ENCODE results near the gene QKI. TPM values are rescaled to one million over a fixed set of nuclear protein-coding genes. Genes with fewer than 3 reads are reported as not detected.
A peak's percentile ranks its signal among the peaks of the same experiment; 100 is the strongest.

QKI gene
- total RNA-seq, 1 experiment from 2014 or later = 176 TPM

GRCh38 chr6:163444077-163444476, 29.6 kb downstream of the QKI start:
- H2BK15ac ChIP-seq (ENCODE audit: low read depth, low read length) = no peak overlapping the region
- H3T11ph ChIP-seq (ENCODE audit: low read length) = no peak overlapping the region
- no peaks in the 10 kb centered on the region for H3K23me2 ChIP-seq (ENCODE audit: insufficient read length, low read depth, low read length, poor library complexity, severe bottlenecking)
- H4K8ac ChIP-seq (replicated peaks; ENCODE audit: insufficient read length, low read depth, low read length) = no peak overlapping the region
- whole genome bisulfite sequencing (ENCODE audit: extremely low coverage, insufficient read length, low lambda C conversion rate) = no CpG with 5 or more reads among the region's 2 CpGs
- H3K4me3 Mint-ChIP-seq = no peak overlapping the region
- no peak for DNase-seq
- H2AFZ ChIP-seq (ENCODE audit: low read length) = no peak overlapping the region
- no peaks in the 10 kb centered on the region for H3K9me3 Mint-ChIP-seq
- peaks cover 38 to 42% of the 10 kb centered on the region in 2 experiments for H3K4me1 Mint-ChIP-seq
- H3K23ac ChIP-seq (ENCODE audit: insufficient read length, low read depth, low read length) = no peak overlapping the region
- H3K27ac ChIP-seq (ENCODE audit: insufficient read length, low read depth, low read length) = no peak overlapping the region
- no peak overlapping the region for H2BK5ac ChIP-seq (ENCODE audit: insufficient read length, low read length)
- H4K91ac ChIP-seq (ENCODE audit: insufficient read length, low read depth, low read length) = no peak overlapping the region
- peak; percentile 31; the same call in 2 of the 3 replicates for TF ChIP-seq CTCF (conservative IDR thresholded peaks at IDR 0.05)
- no peak overlapping the region for H3K56ac ChIP-seq (ENCODE audit: insufficient read length, low read depth, low read length)
- H3K79me2 ChIP-seq (ENCODE audit: insufficient read depth, low read length) = peaks cover 34% of the 10 kb centered on the region
- no peak overlapping the region for H2BK20ac ChIP-seq (ENCODE audit: low read depth, low read length, poor library complexity, severe bottlenecking)
- H4K5ac ChIP-seq (ENCODE audit: insufficient read length, low read depth, low read length) = no peak overlapping the region
- no peaks in the 10 kb centered on the region for H3K27me3 ChIP-seq (ENCODE audit: insufficient read depth, low read length)
- no peak overlapping the region for H3K9ac ChIP-seq (ENCODE audit: extremely low read depth, insufficient read length, low read length)
- no peak overlapping the region for H3K14ac ChIP-seq (ENCODE audit: insufficient read depth, low read length)
- H3K27me3 Mint-ChIP-seq (ENCODE audit: low read depth) = no peaks in the 10 kb centered on the region
- no peak overlapping the region for H3K18ac ChIP-seq (ENCODE audit: insufficient read length, low read depth, low read length)
- H4K20me1 ChIP-seq (ENCODE audit: control insufficient read depth, insufficient read depth, insufficient read length) = no peaks in the 10 kb centered on the region
- peaks cover 3% of the 10 kb centered on the region for H3K79me1 ChIP-seq (ENCODE audit: insufficient read depth, low read depth, low read length, poor library complexity, severe bottlenecking)
- no peak overlapping the region for H2AK5ac ChIP-seq (ENCODE audit: insufficient read length, low read length)
- H2BK120ac ChIP-seq (ENCODE audit: low read depth, low read length, poor library complexity, severe bottlenecking) = no peak overlapping the region
- no peak overlapping the region for H3K4me2 ChIP-seq (ENCODE audit: insufficient read depth, insufficient read length, low read length)
- no peaks in the 10 kb centered on the region for H3K9me3 ChIP-seq (ENCODE audit: control insufficient read depth, low read depth, low read length)
- H3K4me1 ChIP-seq (ENCODE audit: insufficient read depth, low read length) = no peaks in the 10 kb centered on the region; the same call in 1 of the 2 replicates
- no peak overlapping the region for H2BK12ac ChIP-seq (ENCODE audit: insufficient read length, low read depth, low read length)
- H3K4ac ChIP-seq (ENCODE audit: low read depth, low read length) = no peak overlapping the region
- peak overlapping the region in 1 of 3 experiments; percentile 9; a peak in 1 of 7 replicates for H3K27ac Mint-ChIP-seq
- peaks cover 0 to 5% (median 0%) of the 10 kb centered on the region in 3 experiments; a peak in 2 of 7 replicates for H3K36me3 Mint-ChIP-seq (ENCODE audit: insufficient read depth in 1 of 3, low read depth in 3 of 3)
